Kidney epithelial cell (primary cell): ENCODE results near the gene EDNRA. TPM values are rescaled to one million over a fixed set of nuclear protein-coding genes. Genes with fewer than 3 reads are reported as not detected.
A peak's percentile ranks its signal among the peaks of the same experiment; 100 is the strongest.

ENCODE experiments used
- DNase-seq: peaks from one replicate; pipeline ENCODE4 v3.0.0-alpha.2; 2010; ENCODE audit warnings: low read depth
- H3K27me3 ChIP-seq: 2 replicates; pipeline ENCODE4 v1.6.0; 2011; ENCODE audit warnings: low read length; ENCODE audit not compliant: control insufficient read depth, insufficient read depth
- H3K36me3 ChIP-seq: 2 replicates; pipeline ENCODE4 v1.5.1; 2011; ENCODE audit warnings: low read length; ENCODE audit not compliant: control insufficient read depth, insufficient read depth
- H3K4me3 ChIP-seq: 2 replicates; pipeline ENCODE4 v1.5.1; 2011; ENCODE audit warnings: low read depth, mild to moderate bottlenecking, control low read depth, low read length
- CTCF ChIP-seq: IDR thresholded peaks from 2 replicates; pipeline ENCODE4 v1.5.1; 2011; ENCODE audit warnings: mild to moderate bottlenecking, moderate library complexity, low read length, control low read depth, inconsistent platforms; ENCODE audit not compliant: insufficient read depth, poor library complexity, severe bottlenecking
- total RNA-seq: library from RNA; depleted of rRNA; stranded (reverse); fragments of >200 nt; gene quantifications from 2 replicates; pipeline ENCODE4 v1.2.3, GENCODE V29; 2015

EDNRA gene
- total RNA-seq, 1 donor from 2014 or later = 11.7 TPM

GRCh38 chr4:147513952-147514351 lies 33.1 kb downstream of the EDNRA start:
- H3K27me3 ChIP-seq = no peaks in the 10 kb centered on the region
- no peak for DNase-seq
- TF ChIP-seq CTCF = no peak
- H3K36me3 ChIP-seq = no peaks in the 10 kb centered on the region
- H3K4me3 ChIP-seq = no peak overlapping the region

DNA sequence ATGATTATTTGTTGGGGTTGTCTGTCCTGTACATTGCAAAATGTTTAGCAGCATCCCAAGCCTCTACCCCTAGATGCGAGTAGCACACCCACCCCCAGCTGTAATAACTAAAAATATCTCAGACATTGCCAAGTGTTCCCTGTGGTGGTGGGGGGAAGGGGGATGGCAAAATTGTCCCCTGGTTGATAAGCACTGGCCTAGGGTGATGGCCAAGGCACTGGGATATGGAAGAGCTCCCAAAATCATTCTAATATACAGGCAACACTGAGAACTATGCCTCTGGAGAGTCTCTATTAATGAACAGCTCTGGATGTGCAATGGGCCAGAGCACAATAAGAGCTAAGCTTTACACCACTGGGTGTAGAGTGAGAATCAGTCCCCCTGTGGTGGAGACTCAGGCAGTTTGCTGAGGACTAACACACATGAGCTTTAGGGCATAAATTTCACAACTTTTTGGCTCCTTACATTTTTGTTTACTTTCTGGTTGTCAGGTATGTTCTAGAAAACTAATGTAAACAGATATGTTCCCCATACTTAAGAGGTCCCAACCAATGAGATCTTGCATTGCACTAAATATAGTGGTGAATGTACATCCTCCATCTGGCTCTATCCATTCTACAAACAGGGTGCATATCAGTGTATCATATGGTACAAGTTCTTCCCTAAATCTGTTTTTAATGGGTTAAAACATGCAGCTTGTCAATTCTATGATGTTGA lies 34.5 kb downstream of the EDNRA start:
- DNase-seq = no peak
- no peak overlapping the region for H3K4me3 ChIP-seq
- H3K27me3 ChIP-seq = no peaks in the 10 kb centered on the region
- no peaks in the 10 kb centered on the region for H3K36me3 ChIP-seq
- TF ChIP-seq CTCF = no peak

DNA sequence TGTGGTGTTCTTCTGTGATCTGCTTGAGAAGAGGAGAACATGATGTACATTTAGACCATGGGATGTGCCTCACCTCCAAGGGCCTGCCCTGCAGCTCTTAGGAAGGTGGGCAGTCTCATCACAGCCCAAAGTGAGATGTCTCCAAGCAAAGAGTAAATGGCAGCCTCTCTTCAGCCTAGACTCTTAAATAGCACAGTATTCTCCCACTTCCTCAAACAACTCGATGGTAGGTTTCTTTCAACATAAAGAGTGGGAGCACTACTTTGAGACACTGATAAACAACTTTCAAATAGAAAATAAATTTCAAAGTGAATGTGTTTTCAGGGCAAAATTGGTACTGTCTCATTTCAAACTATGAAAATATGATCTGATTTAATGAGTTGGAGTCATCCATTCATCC lies 35.2 kb downstream of the EDNRA start:
- H3K36me3 ChIP-seq = no peaks in the 10 kb centered on the region
- no peak for DNase-seq
- H3K4me3 ChIP-seq = no peak overlapping the region
- no peaks in the 10 kb centered on the region for H3K27me3 ChIP-seq
- TF ChIP-seq CTCF = no peak

GRCh38 chr4:147518086-147518485 lies 37.2 kb downstream of the EDNRA start:
- no peak for DNase-seq
- Histone ChIP-seq H3K4me3 (no peak overlapping the region), H3K36me3 (no peaks in the 10 kb centered on the region), H3K27me3 (no peaks in the 10 kb centered on the region)
- no peak for TF ChIP-seq CTCF

DNA sequence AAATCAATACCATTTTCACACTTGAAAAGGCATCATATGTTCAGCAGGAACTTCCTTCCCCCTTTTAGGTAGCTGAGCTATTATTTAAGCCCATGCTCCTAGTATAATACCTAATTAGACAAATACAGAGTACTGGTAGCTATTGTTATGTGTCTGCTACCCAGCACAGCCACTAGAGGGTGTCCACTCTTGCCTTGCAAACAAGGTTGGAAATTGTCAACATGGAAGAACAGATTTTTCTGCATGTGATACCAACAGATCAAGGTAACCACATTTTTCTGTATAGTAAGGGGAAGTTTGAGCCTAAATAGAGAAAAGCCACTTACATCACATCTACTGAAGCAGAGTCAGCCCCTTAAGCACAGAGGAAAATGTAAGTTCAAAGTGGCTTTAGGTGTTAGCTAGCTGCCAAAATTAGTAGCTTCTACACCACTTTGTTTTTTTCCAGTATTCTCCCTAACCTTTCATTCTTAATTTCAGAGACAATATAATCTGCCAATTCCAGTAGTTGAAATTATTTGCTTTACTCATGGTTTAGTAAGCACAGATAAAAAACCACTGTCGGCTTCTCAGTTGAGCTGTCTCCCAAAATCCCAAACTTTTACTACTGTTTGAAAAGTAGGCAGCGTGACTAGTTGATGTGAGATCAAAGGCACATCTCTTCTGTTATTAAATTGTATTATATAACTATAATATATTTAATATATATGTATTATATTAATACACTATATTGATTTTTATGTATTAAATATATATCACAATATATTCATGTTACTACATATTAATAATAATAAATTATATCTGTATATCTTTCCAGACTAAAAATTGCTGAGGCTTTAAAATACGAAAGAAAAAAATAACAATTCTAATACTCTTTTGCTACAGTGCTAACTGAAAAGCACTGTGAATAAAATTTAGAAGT lies 38.2 kb downstream of the EDNRA start:
- Histone ChIP-seq H3K36me3 (no peaks in the 10 kb centered on the region), H3K27me3 (no peaks in the 10 kb centered on the region), H3K4me3 (no peak overlapping the region)
- peak; percentile 42 for DNase-seq
- peak; percentile 96 for TF ChIP-seq CTCF
